ENCODE data around the gene AIMP2.
"Not testable (repeated sequence)": the region's sequence is repeated elsewhere in the genome, so short reads cannot be mapped to it uniquely, and the experiment has no call there.

Gene AIMP2

GRCh38 chr7:6008668-6009611, at the start of gene AIMP2, which contains the start of gene PMS2:
Gene AIMP2 (plus strand): TSS chr7:6009272. CDS start chr7:6009364, 92 bp downstream.
Gene PMS2 (minus strand): TSS chr7:6009049. CDS start chr7:6009019, 30 bp downstream.
- TF ChIP-seq CTCF (IDR thresholded peaks at IDR 0.05; ENCODE audit: extremely low read depth, missing control alignments) = no peak
- DNase-seq (ENCODE audit: low spot score) = peak; percentile 95

GRCh38 chr7:5963205-5963604, 45.9 kb upstream of the AIMP2 start:
- DNase-seq (ENCODE audit: low spot score) = not testable (repeated sequence)

DNA sequence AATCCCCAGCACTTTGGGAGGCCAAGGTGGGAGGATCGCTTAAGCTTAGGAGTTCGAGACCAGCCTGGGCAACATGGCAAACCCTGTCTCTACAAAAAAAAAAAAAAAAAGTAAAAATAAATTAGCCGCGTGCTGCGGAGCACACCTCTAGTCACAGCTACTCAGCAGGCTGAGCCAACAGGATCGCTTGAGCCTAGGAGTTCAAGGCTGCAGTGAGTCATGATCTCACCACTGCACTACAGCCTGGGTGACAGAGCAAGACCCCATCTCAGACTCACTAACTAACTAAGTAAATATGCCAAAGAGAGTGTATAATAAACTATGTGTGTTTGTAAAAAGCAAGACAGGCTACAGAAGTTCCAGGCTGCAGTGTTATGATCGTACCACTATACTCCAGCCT, 45.3 kb upstream of the AIMP2 start:
- DNase-seq (ENCODE audit: low spot score) = not testable (repeated sequence)

DNA sequence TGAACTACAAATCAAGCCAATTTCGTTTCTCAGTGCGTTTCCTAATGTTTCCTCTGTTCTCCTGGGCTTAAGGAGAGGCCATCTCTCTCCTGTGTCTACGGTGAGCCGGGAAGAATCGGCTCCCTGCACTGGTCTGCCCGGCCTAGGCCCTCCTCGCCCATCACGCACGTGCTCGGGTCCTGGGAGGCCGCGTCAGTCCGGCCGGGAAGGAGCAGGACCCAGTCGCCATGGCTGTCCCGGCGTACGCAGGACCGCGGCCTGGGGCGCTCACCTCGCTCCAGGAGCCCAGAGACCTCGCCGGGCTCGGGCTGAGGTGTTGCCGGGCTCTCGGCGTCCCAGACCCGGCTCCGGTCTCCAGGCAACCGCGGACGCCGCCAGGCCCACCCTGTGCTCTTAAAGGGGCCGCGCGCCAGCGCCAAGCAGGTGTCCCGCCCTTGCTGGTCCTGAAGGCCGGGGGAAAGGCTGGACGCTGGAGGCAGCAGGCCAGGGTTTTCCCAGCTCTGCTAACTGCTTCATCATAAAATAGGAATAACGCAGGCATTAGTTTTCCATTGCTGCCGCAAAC, 38.6 kb upstream of the AIMP2 start, which contains the start of gene RSPH10B:
RSPH10B (minus strand) TSS at position 343 of the 565 bp plus-strand sequence. CDS start 3,573 bp downstream, outside the sequence.
- not testable (repeated sequence) for DNase-seq (ENCODE audit: low spot score)

- not testable (repeated sequence) for DNase-seq (ENCODE audit: low spot score)
Observed at GRCh38 chr7:5973580-5973979, 35.5 kb upstream of the AIMP2 start.

DNA sequence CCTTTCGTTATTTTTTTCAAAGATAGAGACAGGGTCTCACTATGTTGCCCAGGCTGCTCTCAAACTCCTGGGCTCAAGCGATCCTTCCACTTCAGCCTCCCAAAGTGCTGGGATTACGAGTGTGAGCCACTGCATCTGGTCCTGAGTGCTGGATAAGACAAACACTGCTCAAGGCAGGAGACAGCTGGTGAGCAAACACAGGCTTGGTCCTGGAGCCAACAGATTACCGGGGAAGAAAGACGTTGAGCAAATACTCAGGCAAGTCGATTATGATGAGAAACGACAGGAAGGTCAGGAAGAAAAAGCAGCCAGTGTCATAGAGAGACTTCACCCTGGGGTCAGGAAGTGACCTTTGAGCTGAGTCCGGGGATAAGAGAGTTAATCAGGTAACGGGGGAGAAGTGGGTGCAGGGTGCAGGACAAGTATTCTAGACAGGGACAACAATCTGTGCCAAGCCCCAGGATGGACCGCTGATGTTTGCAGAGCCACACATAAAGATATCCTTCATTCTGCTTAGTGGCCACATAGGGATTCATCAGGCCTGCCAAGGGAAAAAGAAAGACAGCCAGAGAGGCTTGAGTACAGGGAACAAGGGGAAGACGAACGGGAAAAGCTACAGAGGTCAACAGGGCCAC, 29.3 kb upstream of the AIMP2 start:
- not testable (repeated sequence) for DNase-seq (ENCODE audit: low spot score)

- not testable (repeated sequence) for DNase-seq (ENCODE audit: low spot score)
Observed at GRCh38 chr7:5987061-5987460, 22.0 kb upstream of the AIMP2 start.

DNA sequence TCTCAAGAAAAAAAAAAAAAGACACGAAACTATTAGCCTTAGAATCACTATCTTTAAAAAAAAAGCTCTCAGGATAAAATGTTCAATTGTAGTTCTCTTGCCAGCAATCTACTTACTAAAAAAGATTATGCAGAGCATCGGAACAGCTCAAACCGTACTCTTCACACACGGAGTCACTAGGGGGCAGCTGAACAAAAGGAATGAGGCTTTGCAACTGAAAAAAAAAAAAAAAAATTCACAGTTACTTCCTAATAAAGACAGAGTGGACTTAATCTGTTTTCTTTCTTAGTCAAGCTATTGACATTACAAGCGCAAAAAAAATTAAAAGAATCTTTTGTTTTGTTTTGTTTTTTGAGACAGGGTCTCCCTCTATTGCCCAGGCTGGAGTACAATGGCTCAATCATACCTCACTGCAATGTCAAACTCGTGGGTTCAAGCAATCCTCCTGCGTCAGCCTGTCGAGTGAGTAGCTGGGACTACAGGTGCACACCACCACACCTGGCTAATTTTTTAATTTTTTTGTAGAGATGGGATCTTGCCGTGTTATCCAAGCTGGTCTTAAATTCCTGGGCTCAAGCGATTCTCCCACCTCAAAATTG, 11.8 kb upstream of the AIMP2 start:
- peak; percentile 48 for DNase-seq (ENCODE audit: low spot score)
- TF ChIP-seq CTCF (IDR thresholded peaks at IDR 0.05; ENCODE audit: extremely low read depth, missing control alignments) = peak; percentile 29

- DNase-seq (ENCODE audit: low spot score) = no peak
Observed at GRCh38 chr7:6007386-6007785, 1.7 kb upstream of the AIMP2 start.

GRCh38 chr7:6007835-6008590, 1.1 kb upstream of the AIMP2 start:
- DNase-seq (ENCODE audit: low spot score) = not testable (repeated sequence)

More at GRCh38 chr7:6007386-6007785, 1.7 kb upstream of the AIMP2 start:
- no peak for TF ChIP-seq CTCF (IDR thresholded peaks at IDR 0.05; ENCODE audit: extremely low read depth, missing control alignments)

DNA sequence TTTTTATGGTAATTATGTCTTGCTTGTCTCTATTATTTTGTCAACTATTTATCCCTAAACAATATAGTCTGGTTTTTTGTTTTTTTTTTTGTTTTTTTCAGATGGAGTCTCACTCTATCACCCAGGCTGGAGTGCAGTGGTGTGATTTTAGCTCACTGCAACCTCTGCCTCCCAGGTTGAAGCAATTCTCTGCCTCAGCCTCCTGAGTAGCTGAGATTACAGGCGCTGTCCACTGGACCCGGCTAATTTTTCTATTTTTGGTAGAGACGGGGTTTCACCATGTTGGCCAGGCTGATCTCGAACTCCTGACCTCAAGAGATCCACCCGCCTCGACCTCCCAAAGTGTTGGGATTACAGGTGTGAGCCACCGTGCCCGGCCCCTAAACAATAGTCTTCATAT, 1.3 kb downstream of the AIMP2 start:
- not testable (repeated sequence) for DNase-seq (ENCODE audit: low spot score)
